ENCODE results near the gene AGBL2.
"Not testable (repeated sequence)": the region's sequence is repeated elsewhere in the genome, so short reads cannot be mapped to it uniquely, and the experiment has no call there.

The AGBL2 gene

DNA sequence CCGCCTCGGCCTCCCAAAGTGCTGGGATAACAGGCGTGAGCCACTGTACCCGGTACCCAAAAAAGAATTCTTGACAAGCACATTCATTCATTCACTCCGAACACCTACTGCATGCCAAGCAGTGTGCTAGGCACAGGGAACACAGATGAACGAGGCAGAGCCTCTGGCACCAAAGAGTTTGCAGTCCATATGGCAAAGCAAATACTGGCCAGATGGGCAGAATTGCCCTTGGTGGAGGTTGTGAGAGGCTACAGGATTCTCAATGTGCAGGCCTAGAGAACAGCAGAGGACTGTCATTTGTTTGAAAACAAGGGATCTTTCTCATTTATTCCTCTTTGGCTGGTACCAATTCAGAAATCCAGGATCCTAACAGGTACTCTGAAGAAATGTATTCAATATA is 45.3 kb downstream of the AGBL2 start:
- Histone ChIP-seq H3K27ac (ENCODE audit: low read length) (no peak overlapping the region), H3K4me3 (ENCODE audit: low read length) (no peak overlapping the region), H3K79me2 (ENCODE audit: low read length) (no peaks in the 10 kb centered on the region), H3K27me3 (ENCODE audit: low read depth, low read length) (no peaks in the 10 kb centered on the region), H2AFZ (ENCODE audit: low read depth, low read length) (no peak overlapping the region), H3K4me1 (ENCODE audit: low read length) (peaks cover 13% of the 10 kb centered on the region), H3K9me3 (ENCODE audit: insufficient read depth, low read length) (no peaks in the 10 kb centered on the region), H3K4me2 (ENCODE audit: low read length) (no peak overlapping the region), H3K9ac (ENCODE audit: low read length) (no peak overlapping the region), H4K20me1 (ENCODE audit: insufficient read depth, low read length) (no peaks in the 10 kb centered on the region), H3K36me3 (replicated peaks; ENCODE audit: low read depth, low read length) (no peaks in the 10 kb centered on the region)
- TF ChIP-seq CTCF (IDR thresholded peaks at IDR 0.05; ENCODE audit: low read depth, low read length) (no peak), EZH2phosphoT487 (IDR thresholded peaks at IDR 0.05; ENCODE audit: low read depth) (no peak)

- Histone ChIP-seq H3K9me3 (ENCODE audit: insufficient read depth, low read length) (no peaks in the 10 kb centered on the region), H3K4me3 (ENCODE audit: low read length) (no peak overlapping the region), H3K27me3 (ENCODE audit: low read depth, low read length) (no peaks in the 10 kb centered on the region), H3K36me3 (replicated peaks; ENCODE audit: low read depth, low read length) (no peaks in the 10 kb centered on the region), H4K20me1 (ENCODE audit: insufficient read depth, low read length) (no peaks in the 10 kb centered on the region), H3K79me2 (ENCODE audit: low read length) (no peaks in the 10 kb centered on the region), H3K4me2 (ENCODE audit: low read length) (no peak overlapping the region), H2AFZ (ENCODE audit: low read depth, low read length) (no peak overlapping the region), H3K4me1 (ENCODE audit: low read length) (peaks cover 24% of the 10 kb centered on the region), H3K27ac (ENCODE audit: low read length) (no peak overlapping the region), H3K9ac (ENCODE audit: low read length) (no peak overlapping the region)
- TF ChIP-seq CTCF (IDR thresholded peaks at IDR 0.05; ENCODE audit: low read depth, low read length) (no peak), EZH2phosphoT487 (IDR thresholded peaks at IDR 0.05; ENCODE audit: low read depth) (no peak)
These were observed 46.5 kb downstream of the AGBL2 start for GRCh38 chr11:47668665-47669064.

- TF ChIP-seq CTCF (IDR thresholded peaks at IDR 0.05; ENCODE audit: low read depth, low read length) (no peak), EZH2phosphoT487 (IDR thresholded peaks at IDR 0.05; ENCODE audit: low read depth) (no peak)
- Histone ChIP-seq H3K4me2 (ENCODE audit: low read length) (no peak overlapping the region), H2AFZ (ENCODE audit: low read depth, low read length) (no peak overlapping the region), H3K27ac (ENCODE audit: low read length) (no peak overlapping the region), H3K4me1 (ENCODE audit: low read length) (peaks cover 34% of the 10 kb centered on the region), H3K36me3 (replicated peaks; ENCODE audit: low read depth, low read length) (no peaks in the 10 kb centered on the region), H4K20me1 (ENCODE audit: insufficient read depth, low read length) (no peaks in the 10 kb centered on the region), H3K27me3 (ENCODE audit: low read depth, low read length) (no peaks in the 10 kb centered on the region), H3K4me3 (ENCODE audit: low read length) (no peak overlapping the region), H3K9ac (ENCODE audit: low read length) (no peak overlapping the region), H3K79me2 (ENCODE audit: low read length) (no peaks in the 10 kb centered on the region), H3K9me3 (ENCODE audit: insufficient read depth, low read length) (no peaks in the 10 kb centered on the region)
These were observed 47.6 kb downstream of the AGBL2 start for GRCh38 chr11:47667555-47667954.

DNA sequence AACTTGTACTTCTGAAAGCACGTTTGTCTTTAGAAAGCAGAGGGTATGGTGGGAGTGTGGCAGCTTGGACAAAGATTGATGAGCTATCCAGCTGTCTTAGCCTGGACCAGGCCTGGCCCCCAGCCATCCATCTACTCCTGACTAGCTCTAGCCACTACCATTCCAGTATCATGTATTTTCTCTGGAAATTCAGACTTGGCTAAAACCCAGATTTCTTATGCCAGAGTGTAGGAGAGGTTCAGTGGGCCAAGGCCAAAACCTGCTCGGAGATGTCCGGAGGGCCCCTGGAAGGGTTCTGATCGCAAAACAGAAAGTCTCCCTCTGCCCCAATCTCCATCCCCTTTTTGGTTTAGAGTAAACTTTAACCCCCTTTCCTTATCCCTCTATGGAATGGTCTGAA is 48.0 kb downstream of the AGBL2 start:
- no peaks in the 10 kb centered on the region for H3K27me3 ChIP-seq (ENCODE audit: low read depth, low read length)

DNA sequence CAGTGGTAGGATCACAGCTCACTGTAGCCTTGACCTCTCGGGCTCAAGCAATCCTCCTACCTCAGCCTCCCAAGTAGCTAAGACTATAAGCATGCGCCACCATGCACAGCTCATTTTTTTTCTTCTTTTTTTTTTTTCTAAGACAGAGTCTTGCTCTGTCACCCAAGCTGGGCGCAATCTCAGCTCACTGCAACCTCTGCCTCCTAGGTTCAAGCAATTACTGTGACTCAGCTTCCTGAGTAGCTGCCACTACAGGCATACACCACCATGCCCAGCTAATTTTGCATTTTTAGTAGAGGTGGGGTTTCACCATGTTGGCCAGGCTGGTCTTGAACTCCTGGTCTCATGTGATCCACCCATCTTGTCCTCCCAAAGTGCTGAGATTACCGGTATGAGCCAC is 50.2 kb downstream of the AGBL2 start:
- not testable (repeated sequence) for H3K9me3 ChIP-seq (ENCODE audit: insufficient read depth, low read length); H3K4me3 ChIP-seq (ENCODE audit: low read length); H2AFZ ChIP-seq (ENCODE audit: low read depth, low read length); H3K4me2 ChIP-seq (ENCODE audit: low read length); H3K9ac ChIP-seq (ENCODE audit: low read length); H3K27ac ChIP-seq (ENCODE audit: low read length); H3K79me2 ChIP-seq (ENCODE audit: low read length); H3K36me3 ChIP-seq (replicated peaks; ENCODE audit: low read depth, low read length); H4K20me1 ChIP-seq (ENCODE audit: insufficient read depth, low read length); H3K27me3 ChIP-seq (ENCODE audit: low read depth, low read length)
- peaks cover 35% of the 10 kb centered on the region for H3K4me1 ChIP-seq (ENCODE audit: low read length)

More for the DNA sequence above, 48.0 kb downstream of the AGBL2 start:
- no peaks in the 10 kb centered on the region for H3K79me2 ChIP-seq (ENCODE audit: low read length)
- no peak overlapping the region for H3K27ac ChIP-seq (ENCODE audit: low read length)
- no peak overlapping the region for H2AFZ ChIP-seq (ENCODE audit: low read depth, low read length)
- no peak for TF ChIP-seq CTCF (IDR thresholded peaks at IDR 0.05; ENCODE audit: low read depth, low read length)
- no peaks in the 10 kb centered on the region for H3K9me3 ChIP-seq (ENCODE audit: insufficient read depth, low read length)
- H4K20me1 ChIP-seq (ENCODE audit: insufficient read depth, low read length): no peaks in the 10 kb centered on the region
- no peak overlapping the region for H3K9ac ChIP-seq (ENCODE audit: low read length)
- no peaks in the 10 kb centered on the region for H3K36me3 ChIP-seq (replicated peaks; ENCODE audit: low read depth, low read length)
- no peak overlapping the region for H3K4me3 ChIP-seq (ENCODE audit: low read length)
- no peak overlapping the region for H3K4me2 ChIP-seq (ENCODE audit: low read length)
- peaks cover 35% of the 10 kb centered on the region for H3K4me1 ChIP-seq (ENCODE audit: low read length)

Data from OCI-LY3 (cell line).